Esophagus (tissue), 2 donors: ENCODE measurements around the gene TSSC4. TPM values are rescaled to one million over a fixed set of nuclear protein-coding genes. Genes with fewer than 3 reads are reported as not detected.

Experiments
- H3K27ac ChIP-seq, 2 donors: one replicate each; pipeline ENCODE4 v1.5.1; 2013; ENCODE audit warnings: low read depth in 2 of 2, mild to moderate bottlenecking in 2 of 2, inconsistent platforms in 1 of 2, low read length in 1 of 2, moderate library complexity in 1 of 2
- H3K27me3 ChIP-seq, 2 donors: one replicate each; pipeline ENCODE4 v1.6.1; 2013; ENCODE audit warnings: low read length in 2 of 2, control low read depth in 1 of 2, mild to moderate bottlenecking in 1 of 2; ENCODE audit not compliant: insufficient read depth in 2 of 2, control insufficient read depth in 1 of 2
- H3K36me3 ChIP-seq, 2 donors: one replicate each; pipeline ENCODE4 v1.6.1; 2013; ENCODE audit warnings: low read length in 1 of 2; ENCODE audit not compliant: control insufficient read depth in 2 of 2, insufficient read depth in 2 of 2
- H3K4me1 ChIP-seq, 2 donors: one replicate each; pipeline ENCODE4 v1.6.1; 2013; ENCODE audit warnings: low read length in 1 of 2; ENCODE audit not compliant: control insufficient read depth in 2 of 2, insufficient read depth in 2 of 2
- H3K4me3 ChIP-seq, 2 donors: one replicate each; pipeline ENCODE4 v1.5.1; 2013; ENCODE audit warnings: low read length in 2 of 2, mild to moderate bottlenecking in 2 of 2, low read depth in 1 of 2, moderate library complexity in 1 of 2
- H3K9me3 ChIP-seq, 2 donors: one replicate each; pipeline ENCODE4 v1.6.1; 2013; ENCODE audit warnings: mild to moderate bottlenecking in 2 of 2, low read depth in 1 of 2, low read length in 1 of 2, moderate library complexity in 1 of 2; ENCODE audit not compliant: control insufficient read depth in 2 of 2, insufficient read depth in 1 of 2
- WGBS, 2 donors: extraction: QIAGEN DNeasy Blood & Tissue Kit; methylation state at CpG; one replicate each; pipeline ENCODE4 v1.1.7; 2013; 5-methylcytosine and 5-hydroxymethylcytosine counted together
- polyA plus RNA-seq, 2 donors: library from polyadenylated mRNA; stranded (reverse); fragments of 200-250 nt; gene quantifications; one replicate each; pipeline ENCODE4 v1.2.3, GENCODE V29; 2013
- donor health status: healthy with polysubstance abuse.
- donor health status: Bipolar disorder and iron deficiency.

Gene TSSC4
- polyA plus RNA-seq, 2 donors: 29.5 to 34.6 TPM

DNA sequence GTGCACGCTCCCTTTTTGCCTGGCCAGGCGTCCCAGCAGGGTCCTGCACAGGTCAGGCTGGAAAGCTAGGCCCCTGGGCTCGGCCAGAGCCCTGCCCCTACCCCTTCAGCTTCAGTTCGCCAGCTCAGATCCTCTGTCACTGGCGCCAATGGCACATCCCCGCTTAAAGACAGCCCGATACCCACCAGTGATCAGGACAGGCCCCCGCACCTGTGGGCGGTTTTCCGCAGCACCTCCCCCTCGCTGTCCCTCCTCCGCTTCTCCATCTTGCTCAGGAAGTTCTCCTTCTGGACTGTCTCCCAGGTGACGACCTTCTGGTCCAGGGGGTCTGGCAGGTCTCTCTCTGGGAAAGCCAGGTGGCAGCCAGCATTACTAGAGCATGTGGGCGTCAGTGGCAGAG lies 5.9 kb downstream of the TSSC4 start:
- H3K27ac ChIP-seq: no peak overlapping the region
- H3K9me3 ChIP-seq: peaks cover 0 to 2% of the 10 kb centered on the region in 2 donors
- WGBS, 2 donors: 87 to 91% methylated on average over 14 of the region's 14 CpGs
- peaks cover 8 to 13% of the 10 kb centered on the region in 2 donors for H3K4me1 ChIP-seq
- H3K36me3 ChIP-seq: peaks cover 6 to 22% of the 10 kb centered on the region in 2 donors
- H3K27me3 ChIP-seq: no peaks in the 10 kb centered on the region
- no peak overlapping the region for H3K4me3 ChIP-seq

DNA sequence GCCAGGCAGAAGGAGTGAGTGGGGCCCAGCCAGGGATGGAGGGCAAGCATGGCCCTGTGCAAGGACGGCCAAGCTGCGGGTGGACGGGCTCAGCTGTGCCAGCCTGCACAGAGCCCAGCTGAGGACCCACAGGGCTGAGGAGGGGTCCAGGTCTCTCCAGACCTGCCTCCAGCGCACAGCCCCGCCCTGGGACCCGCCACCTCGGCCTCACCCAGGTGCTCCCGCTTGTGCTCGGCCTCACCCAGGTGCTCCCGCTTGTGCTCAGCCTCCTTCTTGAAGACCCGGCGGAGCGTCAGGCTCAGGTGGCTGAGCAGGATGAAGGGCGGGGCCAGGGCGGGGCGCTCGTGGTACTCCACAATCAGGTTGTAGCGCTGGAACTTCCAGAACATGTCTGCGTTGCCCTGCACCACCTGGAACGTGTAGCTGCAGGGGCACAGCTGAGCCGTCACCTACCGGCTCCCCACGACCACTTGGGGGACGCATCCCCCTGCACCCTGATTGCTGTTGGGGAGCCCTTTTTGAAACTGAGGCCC lies 6.4 kb downstream of the TSSC4 start:
- H3K27me3 ChIP-seq: no peaks in the 10 kb centered on the region
- H3K36me3 ChIP-seq: peaks cover 6 to 21% of the 10 kb centered on the region in 2 donors
- no peak overlapping the region for H3K4me3 ChIP-seq
- 60 to 62% methylated on average over 20 to 24 of the region's 24 CpGs for WGBS, 2 donors
- peaks cover 0 to 2% of the 10 kb centered on the region in 2 donors for H3K9me3 ChIP-seq
- peaks cover 8% of the 10 kb centered on the region in 2 donors for H3K4me1 ChIP-seq
- H3K27ac ChIP-seq: no peak overlapping the region

DNA sequence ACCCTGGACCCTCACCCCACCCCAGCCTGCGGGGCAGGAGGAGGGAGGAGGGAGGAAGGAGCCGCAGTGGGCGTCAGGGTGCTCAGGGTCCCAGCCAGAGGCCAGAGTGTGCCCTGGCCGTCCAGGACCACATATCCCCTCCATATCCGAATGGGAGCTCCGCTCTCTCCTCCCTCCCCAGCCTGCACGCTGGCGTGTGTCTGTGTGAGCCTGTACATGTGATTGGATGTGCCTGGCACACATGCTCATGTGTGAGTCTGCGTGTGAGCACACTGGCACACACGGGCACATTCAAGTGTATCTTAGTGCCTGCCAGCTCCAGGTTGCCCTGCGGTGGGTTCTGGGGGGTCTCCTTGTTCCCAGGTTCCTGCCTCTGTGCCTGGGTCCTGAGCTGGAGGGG lies 8.1 kb downstream of the TSSC4 start:
- no peaks in the 10 kb centered on the region for H3K27me3 ChIP-seq
- H3K4me3 ChIP-seq: no peak overlapping the region
- H3K9me3 ChIP-seq: peaks cover 0 to 2% of the 10 kb centered on the region in 2 donors
- peaks cover 3 to 8% of the 10 kb centered on the region in 2 donors for H3K4me1 ChIP-seq
- WGBS, 2 donors: 74 to 78% methylated on average over 11 of the region's 11 CpGs
- H3K36me3 ChIP-seq: peaks cover 0 to 4% of the 10 kb centered on the region in 2 donors
- H3K27ac ChIP-seq: no peak overlapping the region

DNA sequence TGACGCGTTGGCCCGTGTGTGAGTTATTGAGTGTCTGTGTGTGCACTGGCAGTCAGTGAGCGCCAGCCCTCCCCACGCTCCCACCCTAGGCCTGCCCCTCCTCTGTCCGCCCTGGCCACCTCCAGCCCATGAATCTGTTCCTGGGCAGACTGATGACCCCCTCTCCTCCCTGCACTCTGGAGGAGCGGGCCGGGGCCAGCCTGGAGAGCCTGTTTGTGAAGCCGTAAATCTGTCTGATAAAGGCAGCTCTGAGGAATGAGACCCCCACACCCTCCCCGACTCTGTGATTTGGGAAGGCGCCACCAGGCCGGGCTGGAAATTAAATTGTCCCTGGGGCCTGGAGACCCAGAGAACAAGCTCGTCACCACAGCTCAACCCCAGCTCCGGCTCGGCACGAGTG lies 8.6 kb downstream of the TSSC4 start:
- Histone ChIP-seq H3K4me1 (peaks cover 3 to 8% of the 10 kb centered on the region in 2 donors), H3K9me3 (peaks cover 0 to 2% of the 10 kb centered on the region in 2 donors), H3K4me3 (no peak overlapping the region), H3K27me3 (no peaks in the 10 kb centered on the region), H3K36me3 (no peaks in the 10 kb centered on the region), H3K27ac (no peak overlapping the region)
- WGBS, 2 donors: 64 to 78% methylated on average over 16 of the region's 16 CpGs

DNA sequence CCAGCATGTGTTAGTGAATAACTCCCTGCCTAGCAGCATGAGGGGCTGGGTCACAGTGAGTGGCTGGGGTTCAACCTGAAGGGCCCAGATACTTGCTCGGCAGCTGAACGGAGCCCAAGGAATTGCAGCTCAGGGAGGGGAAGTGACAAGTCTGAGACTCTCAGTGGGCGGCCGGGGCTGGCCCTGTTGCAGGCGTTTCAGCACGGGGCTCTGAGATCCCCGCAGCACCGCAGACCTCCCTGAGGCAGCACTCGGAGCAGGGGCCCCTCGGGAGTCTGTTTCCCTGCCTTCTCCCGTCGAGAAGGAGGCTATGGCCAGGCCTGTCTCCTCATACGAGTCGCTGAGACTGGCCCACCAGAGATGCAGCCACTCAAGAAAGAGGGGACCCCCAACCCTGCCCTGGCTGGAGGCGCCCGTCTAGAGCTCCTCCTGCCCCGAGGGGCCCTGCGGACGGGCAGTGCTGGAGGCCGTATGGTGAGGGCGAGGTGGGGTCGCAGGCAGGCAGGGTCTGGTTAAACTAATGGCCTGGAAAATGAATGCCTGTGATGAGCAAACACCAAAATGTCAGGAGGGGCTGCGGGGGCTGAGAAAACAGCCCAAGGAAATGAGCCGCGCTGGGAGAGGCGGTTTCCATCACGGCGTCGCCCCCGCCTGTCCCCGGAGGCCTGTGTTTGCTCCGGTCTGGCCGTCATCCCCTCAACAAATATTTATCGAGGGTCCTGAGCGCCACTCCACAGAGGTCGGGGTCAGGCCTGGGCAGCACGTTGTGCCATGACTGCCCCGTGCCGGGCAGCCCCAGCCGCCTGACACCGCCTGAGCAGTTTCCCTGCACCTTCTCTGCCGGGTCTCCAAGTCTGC lies 9.3 kb downstream of the TSSC4 start:
- H3K27me3 ChIP-seq: no peaks in the 10 kb centered on the region
- WGBS, 2 donors: 46 to 47% methylated on average over 42 of the region's 42 CpGs
- H3K4me3 ChIP-seq: no peak overlapping the region
- H3K27ac ChIP-seq: no peak overlapping the region
- peaks cover 3 to 8% of the 10 kb centered on the region in 2 donors for H3K4me1 ChIP-seq
- peaks cover 0 to 2% of the 10 kb centered on the region in 2 donors for H3K9me3 ChIP-seq
- no peaks in the 10 kb centered on the region for H3K36me3 ChIP-seq

DNA sequence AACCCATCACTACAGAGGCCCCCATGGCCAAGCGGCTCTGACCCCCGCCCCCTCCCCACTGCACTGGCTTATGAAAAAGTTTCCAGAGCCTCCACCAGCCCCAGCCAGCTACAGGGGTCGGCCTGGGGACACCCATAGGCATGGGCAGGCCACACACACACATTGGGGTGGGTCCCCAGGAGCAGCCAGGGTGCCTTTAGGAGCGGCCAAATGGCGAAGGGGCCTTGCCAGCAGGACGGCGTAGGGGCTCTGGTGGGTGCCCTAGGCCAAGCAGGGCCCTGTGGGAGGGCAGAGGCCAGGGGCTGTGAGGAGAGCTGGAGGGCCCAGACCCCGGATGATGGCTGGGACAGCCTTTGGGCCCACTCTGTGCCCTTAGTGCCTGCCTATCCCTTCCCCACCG lies 10.1 kb downstream of the TSSC4 start:
- Histone ChIP-seq H3K27me3 (no peaks in the 10 kb centered on the region), H3K27ac (no peak overlapping the region), H3K9me3 (peaks cover 0 to 2% of the 10 kb centered on the region in 2 donors), H3K4me3 (no peak overlapping the region), H3K4me1 (peaks cover 3 to 8% of the 10 kb centered on the region in 2 donors), H3K36me3 (no peaks in the 10 kb centered on the region)
- 78 to 80% methylated on average over 8 to 9 of the region's 9 CpGs for WGBS, 2 donors

DNA sequence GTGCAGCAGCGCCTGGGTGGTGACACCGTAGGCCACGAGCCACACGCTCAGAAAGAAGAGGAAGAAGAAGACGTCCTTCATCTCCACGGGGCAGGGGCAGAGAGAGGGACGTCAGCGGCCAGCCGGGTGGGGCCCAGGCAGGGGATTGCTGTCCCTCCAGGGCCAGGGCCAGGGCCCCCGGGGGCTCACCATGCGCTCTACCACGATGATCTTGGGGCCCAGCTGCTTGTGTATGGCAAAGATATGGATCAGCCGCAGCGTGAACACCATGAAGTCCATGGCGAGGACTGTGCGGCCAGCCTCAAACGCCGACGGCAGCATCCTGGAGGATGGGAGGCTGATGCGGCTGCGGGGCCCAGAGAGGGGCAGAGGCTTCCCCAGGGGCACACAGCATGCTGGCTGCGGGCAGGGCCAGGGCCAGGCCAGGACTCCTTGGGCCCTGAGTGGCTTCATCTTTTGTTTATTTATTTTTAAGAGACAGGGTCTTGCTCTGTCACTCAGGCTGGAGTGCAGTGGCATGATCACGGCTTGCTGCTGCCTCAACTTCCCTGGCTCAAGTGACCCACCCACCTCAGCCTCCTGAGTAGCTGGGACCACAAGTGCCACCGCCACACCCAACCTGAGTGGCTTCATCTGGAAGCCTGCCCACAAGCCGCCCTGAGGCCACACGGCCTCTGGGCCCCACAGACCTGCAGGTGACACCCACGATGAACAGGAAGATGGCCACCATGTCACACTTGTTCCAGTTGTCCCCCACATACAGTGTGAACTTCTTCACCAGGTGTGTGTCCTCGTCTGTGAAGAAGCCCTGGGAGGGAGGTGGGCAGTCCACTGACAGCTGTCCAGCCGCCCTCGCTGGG lies 11.1 kb downstream of the TSSC4 start:
- H3K4me3 ChIP-seq: no peak overlapping the region
- no peaks in the 10 kb centered on the region for H3K36me3 ChIP-seq
- 78 to 80% methylated on average over 30 of the region's 30 CpGs for WGBS, 2 donors
- no peaks in the 10 kb centered on the region for H3K27me3 ChIP-seq
- H3K27ac ChIP-seq: no peak overlapping the region
- peaks cover 0 to 2% of the 10 kb centered on the region in 2 donors for H3K9me3 ChIP-seq
- peaks cover 3 to 8% of the 10 kb centered on the region in 2 donors for H3K4me1 ChIP-seq

DNA sequence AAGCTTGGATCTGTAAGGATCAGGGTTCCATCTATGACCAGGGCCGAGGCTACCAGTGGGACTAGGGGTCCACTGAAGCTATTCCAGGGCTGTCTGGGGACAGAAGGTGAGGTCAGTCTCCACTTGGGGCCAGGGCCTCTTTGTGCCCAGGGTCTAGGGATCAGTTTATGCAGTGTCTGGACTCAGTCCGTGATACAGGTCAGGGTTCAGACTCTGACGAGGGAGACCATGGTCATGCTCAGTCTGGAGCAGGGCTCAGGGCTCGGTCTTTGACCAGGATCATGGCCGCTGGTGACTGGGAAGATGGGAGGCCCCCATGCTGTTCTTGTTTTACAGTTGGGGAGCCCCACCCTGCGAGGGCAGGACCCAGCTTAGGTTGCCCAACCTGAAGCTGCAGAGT lies 11.8 kb downstream of the TSSC4 start:
- H3K27me3 ChIP-seq: no peaks in the 10 kb centered on the region
- no peaks in the 10 kb centered on the region for H3K36me3 ChIP-seq
- no peak overlapping the region for H3K27ac ChIP-seq
- H3K4me3 ChIP-seq: no peak overlapping the region
- WGBS, 2 donors: 84 to 88% methylated on average over 6 of the region's 6 CpGs
- peaks cover 0 to 2% of the 10 kb centered on the region in 2 donors for H3K9me3 ChIP-seq
- peaks cover under 1 to 3% of the 10 kb centered on the region in 2 donors for H3K4me1 ChIP-seq

DNA sequence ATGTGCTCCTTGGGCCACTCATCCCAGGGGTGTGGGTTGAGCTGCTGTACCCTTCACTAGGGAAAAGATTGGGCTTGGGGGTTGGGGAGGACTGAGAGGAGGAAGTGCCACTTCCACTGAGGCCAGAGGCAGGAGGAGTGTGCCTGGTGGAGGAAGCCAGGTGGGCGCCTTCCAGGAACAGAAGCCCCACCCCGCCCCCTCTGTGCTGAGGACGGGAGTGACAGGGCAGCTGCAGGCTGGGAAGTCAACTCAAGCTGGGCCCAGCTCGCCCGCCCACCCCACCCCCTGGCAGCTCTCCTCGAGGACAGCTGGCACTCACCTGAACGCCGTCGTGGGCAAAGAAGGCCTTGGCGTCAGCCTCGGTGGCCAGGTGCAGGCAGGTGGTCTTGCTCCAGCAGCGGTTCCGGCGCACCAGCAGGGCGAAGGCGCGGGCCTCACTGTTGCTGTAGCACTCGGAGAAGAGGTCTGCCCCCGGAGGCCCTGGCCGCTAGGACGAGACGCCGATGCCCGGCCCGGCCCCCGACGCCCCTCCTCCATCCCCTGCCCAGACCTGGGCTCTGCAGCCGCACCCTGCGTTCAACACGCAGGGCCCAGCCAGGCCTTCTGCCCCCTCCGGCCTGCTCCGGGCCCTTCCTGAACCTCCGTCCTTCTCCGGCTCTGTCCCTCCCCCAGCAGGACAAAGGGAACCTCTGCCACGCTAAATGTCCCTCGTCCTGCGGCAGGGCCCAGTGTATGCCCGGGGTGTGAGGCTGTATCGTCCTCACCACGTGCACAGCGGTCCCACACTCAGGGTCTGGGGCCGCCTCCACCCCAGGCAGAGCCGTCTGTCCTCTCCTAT lies 13.4 kb downstream of the TSSC4 start:
- no peaks in the 10 kb centered on the region for H3K9me3 ChIP-seq
- WGBS, 2 donors: 80 to 82% methylated on average over 39 to 43 of the region's 43 CpGs
- no peak overlapping the region for H3K27ac ChIP-seq
- no peaks in the 10 kb centered on the region for H3K36me3 ChIP-seq
- H3K4me3 ChIP-seq: no peak overlapping the region
- H3K27me3 ChIP-seq: no peaks in the 10 kb centered on the region
- H3K4me1 ChIP-seq: no peaks in the 10 kb centered on the region
